HG03064 (cell line): ENCODE measurements around the gene ASCC2.
"Not testable (repeated sequence)": the region's sequence is repeated elsewhere in the genome, so short reads cannot be mapped to it uniquely, and the experiment has no call there.

ENCODE experiments used
- ATAC-seq: cut with Tn5 transposase; IDR thresholded peaks from one replicate; pipeline ENCODE4 v1.9.1; 2021; ENCODE audit warnings: low read depth; ENCODE audit not compliant: unreplicated experiment

Gene ASCC2

GRCh38 chr22:29859030-29859429 is 21.0 kb upstream of the ASCC2 start:
- ATAC-seq = not testable (repeated sequence)

- no peak for ATAC-seq
Observed at GRCh38 chr22:29856496-29856895, 18.4 kb upstream of the ASCC2 start.

- no peak for ATAC-seq
Observed at GRCh38 chr22:29855611-29856181, 17.6 kb upstream of the ASCC2 start.

GRCh38 chr22:29854432-29854831 is 16.4 kb upstream of the ASCC2 start:
- ATAC-seq = no peak

GRCh38 chr22:29848111-29848510 is 10.0 kb upstream of the ASCC2 start:
- no peak for ATAC-seq

GRCh38 chr22:29846290-29846689 is 8.2 kb upstream of the ASCC2 start:
- no peak for ATAC-seq

- no peak for ATAC-seq
Observed at GRCh38 chr22:29842740-29843139, 4.7 kb upstream of the ASCC2 start.

GRCh38 chr22:29842172-29842571 is 4.1 kb upstream of the ASCC2 start:
- no peak for ATAC-seq

GRCh38 chr22:29840498-29840897 is 2.4 kb upstream of the ASCC2 start:
- no peak for ATAC-seq

- no peak for ATAC-seq
Observed at GRCh38 chr22:29839039-29839438, 965 bp upstream of the ASCC2 start.

- peak; percentile 10 for ATAC-seq
Observed at GRCh38 chr22:29838599-29838956, 504 bp upstream of the ASCC2 start.

GRCh38 chr22:29836791-29837370 is 1.2 kb downstream of the ASCC2 start:
- not testable (repeated sequence) for ATAC-seq

GRCh38 chr22:29834046-29834445 is 4.0 kb downstream of the ASCC2 start:
- no peak for ATAC-seq

GRCh38 chr22:29833392-29833965 is 4.6 kb downstream of the ASCC2 start:
- ATAC-seq = no peak

- no peak for ATAC-seq
Observed at GRCh38 chr22:29831958-29832357, 6.1 kb downstream of the ASCC2 start.

- ATAC-seq = no peak
Observed at GRCh38 chr22:29831186-29831921, 6.7 kb downstream of the ASCC2 start.

GRCh38 chr22:29830585-29830984 is 7.5 kb downstream of the ASCC2 start:
- ATAC-seq = no peak

GRCh38 chr22:29827726-29828125 is 10.3 kb downstream of the ASCC2 start:
- ATAC-seq = not testable (repeated sequence)

- no peak for ATAC-seq
Observed at GRCh38 chr22:29827091-29827490, 11.0 kb downstream of the ASCC2 start.

- no peak for ATAC-seq
Observed at GRCh38 chr22:29825578-29825977, 12.5 kb downstream of the ASCC2 start.

GRCh38 chr22:29824677-29825076 is 13.4 kb downstream of the ASCC2 start:
- no peak for ATAC-seq
